Spleen (tissue), 11 donors: ENCODE measurements around the gene PLCG2. TPM values are rescaled to one million over a fixed set of nuclear protein-coding genes. Genes with fewer than 3 reads are reported as not detected.

Experiments used
- DNase-seq: peaks from one replicate; pipeline ENCODE4 v3.0.0-alpha.2; 2020
- H3K27ac ChIP-seq, 8 donors: fragments of 200-600 bp; sonication (generic) in 7 of 8; 1 replicate in 4 of 8; 2 replicates in 4 of 8; pipeline versions ENCODE4 v1.5.0 to v1.8.0; 2016 to 2021; ENCODE audit warnings: inconsistent platforms in 4 of 8, mild to moderate bottlenecking in 4 of 8, moderate library complexity in 1 of 8
- H3K27me3 ChIP-seq, 7 donors: fragments of 200-600 bp; sonication (generic) in 6 of 7; replicated peaks in 1 of 7; 1 replicate in 4 of 7; 2 replicates in 3 of 7; pipeline versions ENCODE4 v1.5.0 to v1.8.0; 2016 to 2021; ENCODE audit warnings: inconsistent platforms in 3 of 7, mild to moderate bottlenecking in 1 of 7
- H3K36me3 ChIP-seq, 6 donors: fragments of 200-600 bp; sonication (generic) in 5 of 6; 1 replicate in 4 of 6; 2 replicates in 2 of 6; pipeline versions ENCODE4 v1.5.0 to v1.8.0; 2016 to 2021; ENCODE audit warnings: inconsistent platforms in 2 of 6
- H3K4me1 ChIP-seq, 6 donors: fragments of 200-600 bp; sonication (generic) in 5 of 6; 1 replicate in 3 of 6; 2 replicates in 3 of 6; pipeline versions ENCODE4 v1.5.0 to v1.8.0; 2016 to 2021; ENCODE audit warnings: inconsistent platforms in 3 of 6
- H3K4me3 ChIP-seq, 8 donors: fragments of 200-600 bp; sonication (generic) in 7 of 8; 1 replicate in 4 of 8; 2 replicates in 4 of 8; pipeline versions ENCODE4 v1.5.0 to v1.8.0; 2016 to 2021; ENCODE audit warnings: inconsistent platforms in 4 of 8, mild to moderate bottlenecking in 4 of 8, moderate library complexity in 2 of 8
- H3K9me3 ChIP-seq, 8 donors: fragments of 200-600 bp; sonication (generic) in 7 of 8; 1 replicate in 4 of 8; 2 replicates in 4 of 8; pipeline versions ENCODE4 v1.5.0 to v1.8.0; 2016 to 2021; ENCODE audit warnings: inconsistent platforms in 4 of 8
- CTCF ChIP-seq, 11 experiments: fragments of 200-600 bp in 7 of 11; fragments of 450-650 bp in 4 of 11; sonication (generic) in 4 of 11; IDR thresholded peaks in 8 of 11; conservative IDR thresholded peaks in 3 of 11; 1 replicate in 7 of 11; 2 replicates in 4 of 11; pipeline versions ENCODE4 v1.4.0 to v1.8.0; 2016 to 2021; ENCODE audit warnings: antibody characterized with exemption in 11 of 11, inconsistent platforms in 4 of 11, mild to moderate bottlenecking in 1 of 11
- POLR2A ChIP-seq, 3 donors: fragments of 450-650 bp; IDR thresholded peaks; one replicate each; pipeline ENCODE4 v1.5.1; 2017; ENCODE audit warnings: antibody characterized with exemption in 3 of 3, mild to moderate bottlenecking in 1 of 3
- POLR2AphosphoS5 ChIP-seq, 3 donors: sonication (generic); formaldehyde crosslinking; IDR thresholded peaks; one replicate each; pipeline ENCODE4 v1.5.1; 2017; ENCODE audit warnings: antibody characterized with exemption in 3 of 3
- WGBS, 5 donors: extraction: QIAGEN DNeasy Blood & Tissue Kit in 3 of 5; methylation state at CpG; one replicate each; pipeline versions ENCODE4 v1.1.5 to v1.1.7; 2013 to 2018; 5-methylcytosine and 5-hydroxymethylcytosine counted together
- intact Hi-C: fragments of 100-400 bp; cut with DNase I; formaldehyde crosslinking; loops from one replicate; pipeline ENCODE4 v1.15.0; 2023; ENCODE audit warnings: low total_unique reads
- polyA plus RNA-seq, 3 donors: library from polyadenylated mRNA; stranded (reverse); fragments of 200-250 nt; gene quantifications; one replicate each; pipeline ENCODE4 v1.2.1, GENCODE V29; 2013
- total RNA-seq, 7 donors: library from RNA; depleted of rRNA in 3 of 7; stranded (reverse); fragments of >200 nt in 3 of 7; fragmentation: NEBNext Ultra II Directional in 4 of 7; extraction: Animal tissue kit (Norgen Biotek cat#: 25700) in 4 of 7; gene quantifications; one replicate each; pipeline versions ENCODE4 v1.1.0 to v1.2.1, GENCODE V29; 2016 to 2021
- donor health status: healthy with polysubstance abuse.
- donor health status: DM: no; HTN: no; CAD: no; lungs with moderate emphysema.
- donor health status: DM: no; HTN: no; CAD: no.
- donor health status: Bipolar disorder and iron deficiency.
- donor health status: healthy.
- donor health status: DM: no; HTN: no; CAD: no.
- donor health status: DM: yes; HTN: yes; CAD: no.

The PLCG2 gene
- total and polyA plus RNA-seq, 10 donors, result 57.1 to 277 (median 145) TPM

GRCh38 chr16:81818905-81819304 lies 39.8 kb downstream of the PLCG2 start:
- no peaks in the 10 kb centered on the region for H3K9me3 ChIP-seq
- peaks cover 30 to 99% (median 96%) of the 10 kb centered on the region in 6 donors for H3K4me1 ChIP-seq
- 74 to 88% (median 83%) methylated on average over 4 of the region's 4 CpGs for WGBS, 5 donors
- no peaks in the 10 kb centered on the region for H3K36me3 ChIP-seq
- peak; percentile 68 for DNase-seq
- intact Hi-C loops, result no loop called here
- peak overlapping the region; percentile 27 to 95 (median 88) for H3K27ac ChIP-seq
- TF ChIP-seq POLR2AphosphoS5 (IDR thresholded peaks at IDR 0.05) (no peak), POLR2A (IDR thresholded peaks at IDR 0.05) (no peak), CTCF (IDR thresholded peaks at IDR 0.05 in 8 of 11, conservative IDR thresholded peaks at IDR 0.05 in 3 of 11) (no peak)
- no peak overlapping the region for H3K4me3 ChIP-seq
- no peaks in the 10 kb centered on the region for H3K27me3 ChIP-seq

DNA sequence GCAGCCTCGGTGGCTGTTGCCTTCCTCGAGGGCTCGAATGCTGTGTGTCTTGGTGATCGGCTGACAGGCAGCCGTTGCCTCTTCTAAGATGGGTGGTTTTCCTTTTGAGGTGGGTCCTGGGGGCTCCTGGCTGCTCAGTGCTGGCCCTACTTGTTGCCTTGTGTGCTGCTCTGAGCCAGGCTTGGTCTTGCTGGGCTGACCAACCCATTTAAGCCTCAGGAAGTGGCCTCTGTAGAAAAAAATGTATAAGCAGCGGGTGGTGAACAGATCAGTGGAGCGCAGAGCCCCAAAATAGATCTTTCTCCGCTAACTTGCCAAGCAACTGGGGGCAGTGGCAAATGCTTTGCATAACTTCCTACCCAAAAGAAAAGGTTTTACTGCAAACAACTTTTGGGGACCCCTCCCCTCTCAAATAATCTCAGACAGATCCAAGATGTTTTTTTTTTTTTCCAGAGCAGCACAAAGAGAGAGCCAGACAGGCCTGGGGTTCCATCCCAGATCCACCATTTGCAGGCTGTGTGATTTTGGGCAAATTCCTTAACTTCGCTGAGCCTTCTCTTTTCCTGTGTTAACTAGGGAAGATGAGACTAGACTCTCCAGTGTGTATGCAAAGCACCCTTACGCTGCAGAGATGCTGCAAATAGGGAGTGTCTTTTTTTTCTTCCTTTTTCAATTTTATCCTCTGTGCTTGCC lies 42.5 kb downstream of the PLCG2 start:
- Histone ChIP-seq H3K27ac (peak overlapping the region; percentile 31 to 95 (median 86)), H3K4me3 (peak overlapping the region in 7 of 8 donors; percentile 4 to 60 (median 24)), H3K27me3 (no peaks in the 10 kb centered on the region), H3K9me3 (peaks cover 0 to 3% (median 0%) of the 10 kb centered on the region in 8 donors), H3K4me1 (peaks cover 20 to 100% (median 91%) of the 10 kb centered on the region in 6 donors), H3K36me3 (peaks cover 0 to 12% (median 0%) of the 10 kb centered on the region in 6 donors)
- DNase-seq, result peak; percentile 79
- intact Hi-C loops, result no loop called here
- WGBS, 5 donors, result 38 to 48% (median 42%) methylated on average over 10 of the region's 10 CpGs
- TF ChIP-seq POLR2AphosphoS5 (IDR thresholded peaks at IDR 0.05), result peak in 2 of 3 donors; percentile 16 to 43
- TF ChIP-seq CTCF (IDR thresholded peaks at IDR 0.05 in 8 of 11, conservative IDR thresholded peaks at IDR 0.05 in 3 of 11), result no peak
- no peak for TF ChIP-seq POLR2A (IDR thresholded peaks at IDR 0.05)

- Histone ChIP-seq H3K9me3 (peaks cover 0 to 3% (median 0%) of the 10 kb centered on the region in 8 donors), H3K4me1 (peaks cover 28 to 100% (median 88%) of the 10 kb centered on the region in 6 donors), H3K27me3 (no peaks in the 10 kb centered on the region), H3K27ac (peak overlapping the region; percentile 45 to 95 (median 86)), H3K4me3 (peak overlapping the region in 3 of 8 donors; percentile 24 to 60 (median 31)), H3K36me3 (peaks cover 0 to 18% (median 0%) of the 10 kb centered on the region in 6 donors)
- DNase-seq, result peak; percentile 94
- 5 to 15% (median 12%) methylated on average over 8 of the region's 8 CpGs for WGBS, 5 donors
- peak; percentile 68 to 82 (median 75) for TF ChIP-seq POLR2AphosphoS5 (IDR thresholded peaks at IDR 0.05)
- TF ChIP-seq POLR2A (IDR thresholded peaks at IDR 0.05), result no peak
- intact Hi-C loops, result no loop called here
Observed at GRCh38 chr16:81823111-81823510, 44.0 kb downstream of the PLCG2 start.

DNA sequence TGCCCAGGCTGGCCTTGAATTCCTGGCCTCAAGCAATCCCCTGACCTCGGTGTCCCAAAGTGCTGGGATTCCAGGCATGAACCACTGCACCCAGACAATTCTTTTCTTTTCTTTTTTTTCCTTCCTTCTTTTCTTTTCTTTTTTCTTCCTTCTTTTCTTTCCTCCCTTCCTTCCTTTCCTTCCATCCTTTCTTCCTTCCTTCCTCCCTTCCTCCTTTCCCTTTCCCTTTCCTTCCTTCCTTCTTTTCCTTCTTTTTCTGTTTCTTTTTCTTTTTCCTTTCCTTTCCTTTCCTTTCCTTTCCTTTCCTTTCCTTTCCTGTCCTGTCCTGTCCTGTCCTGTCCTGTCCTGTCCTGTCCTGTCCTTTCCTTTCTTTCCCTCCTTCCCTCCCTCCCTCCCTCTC lies 44.6 kb downstream of the PLCG2 start:
- Histone ChIP-seq H3K27ac (peak overlapping the region; percentile 45 to 95 (median 86)), H3K4me3 (peak overlapping the region in 1 of 8 donors; percentile 60), H3K27me3 (no peaks in the 10 kb centered on the region), H3K36me3 (peaks cover 0 to 18% (median 0%) of the 10 kb centered on the region in 6 donors), H3K4me1 (peaks cover 32 to 100% (median 88%) of the 10 kb centered on the region in 6 donors), H3K9me3 (peaks cover 0 to 3% (median 0%) of the 10 kb centered on the region in 8 donors)
- 62 to 96% (median 82%) methylated on average over 1 of the region's 1 CpG for WGBS, 5 donors
- intact Hi-C loops, result no loop called here
- TF ChIP-seq POLR2A (IDR thresholded peaks at IDR 0.05) (no peak), POLR2AphosphoS5 (IDR thresholded peaks at IDR 0.05) (no peak), CTCF (IDR thresholded peaks at IDR 0.05 in 8 of 11, conservative IDR thresholded peaks at IDR 0.05 in 3 of 11) (no peak)
- no peak for DNase-seq
